Measurements from ENCODE around the gene SKIL. TPM values are rescaled to one million over a fixed set of nuclear protein-coding genes. Genes with fewer than 3 reads are reported as not detected.

SKIL gene
- total RNA-seq, 1 experiment from 2014 or later = 15.1 TPM

DNA sequence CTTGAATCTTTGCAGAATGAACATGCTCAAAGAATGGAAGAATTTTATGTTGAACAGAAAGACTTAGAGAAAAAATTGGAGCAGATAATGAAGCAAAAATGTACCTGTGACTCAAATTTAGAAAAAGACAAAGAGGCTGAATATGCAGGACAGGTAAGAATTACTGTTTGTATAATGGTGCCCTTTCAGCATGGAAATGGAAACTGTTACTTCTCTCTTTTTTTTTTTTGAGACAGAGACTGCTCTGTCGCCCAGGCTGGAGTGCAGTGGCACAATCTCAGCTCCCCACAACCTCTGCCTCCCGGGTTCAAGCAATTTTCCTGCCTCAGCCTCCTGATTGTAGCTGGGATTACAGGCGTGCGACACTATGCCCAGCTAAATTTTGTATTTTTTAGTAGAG is 33.6 kb downstream of the SKIL start:
- H3K4me1 ChIP-seq (ENCODE audit: control insufficient read depth in 1 of 2, insufficient read depth in 2 of 2, low read length in 2 of 2) = no peaks in the 10 kb centered on the region
- no peaks in the 10 kb centered on the region for H3K9me3 ChIP-seq (ENCODE audit: control insufficient read depth in 1 of 2, insufficient read depth in 1 of 2, low read depth in 1 of 2, low read length in 2 of 2)
- H3K27ac ChIP-seq (ENCODE audit: low read depth, low read length) = no peak overlapping the region
- intact Hi-C loops (cut with micrococcal nuclease) = no loop called here
- ChIA-PET RAD21 (ENCODE audit: low non-redundant PET in 1 of 2, low total read pairs in 2 of 2, uncharacterized antibody in 2 of 2, unreplicated experiment in 2 of 2) (no interaction called here), POLR2A (no interaction called here), CTCF (interaction anchor here (1.0 kb wide), 1 partner anchor 20 kb away, joined by 3 read pairs; no protein-coding TSS in a partner anchor)
- no peaks in the 10 kb centered on the region for H3K9me2 ChIP-seq (ENCODE audit: insufficient read depth)
- no peaks in the 10 kb centered on the region for H3K79me2 ChIP-seq (ENCODE audit: insufficient read depth, low read length)
- ATAC-seq (no peak), DNase-seq (ENCODE audit: low read depth, low spot score) (no peak)
- TF ChIP-seq TCF7L2 (IDR thresholded peaks at IDR 0.05; ENCODE audit: borderline replicate concordance, extremely low read depth, insufficient read depth, insufficient read length) (no peak), SIN3A (IDR thresholded peaks at IDR 0.05; ENCODE audit: low read depth) (no peak), YY1 (IDR thresholded peaks at IDR 0.05; ENCODE audit: extremely low read depth, insufficient replicate concordance, low read depth, low read length) (no peak), CEBPB (IDR thresholded peaks at IDR 0.05; ENCODE audit: low read depth) (no peak), SP1 (IDR thresholded peaks at IDR 0.05; ENCODE audit: low read depth) (no peak), EZH2phosphoT487 (IDR thresholded peaks at IDR 0.05; ENCODE audit: borderline replicate concordance) (no peak), ELF1 (IDR thresholded peaks at IDR 0.05; ENCODE audit: borderline replicate concordance, low read depth) (no peak), EZH2 (IDR thresholded peaks at IDR 0.05) (no peak), ZNF274 (IDR thresholded peaks at IDR 0.05; ENCODE audit: low read depth, low read length) (no peak), RAD21 (IDR thresholded peaks at IDR 0.05; ENCODE audit: low read depth) (no peak)
- H3K9ac ChIP-seq (ENCODE audit: low read length) = no peak overlapping the region
- no peaks in the 10 kb centered on the region for H3K27me3 ChIP-seq (ENCODE audit: insufficient read depth, low read length)
- H3K36me3 ChIP-seq (ENCODE audit: control insufficient read depth in 1 of 2, insufficient read depth in 2 of 2, low read length in 2 of 2) = no peaks in the 10 kb centered on the region
- no TSS peak for BruUV-seq (replicated peaks)
- H4K20me1 ChIP-seq (ENCODE audit: insufficient read depth) = no peaks in the 10 kb centered on the region
- H3K4me2 ChIP-seq (ENCODE audit: low read length) = no peak overlapping the region
- H2AFZ ChIP-seq (ENCODE audit: low read depth, low read length, poor library complexity, severe bottlenecking) = no peak overlapping the region
- H3K4me3 ChIP-seq (replicated peaks in 1 of 2; ENCODE audit: low read depth in 1 of 2, low read length in 2 of 2) = no peak overlapping the region

DNA sequence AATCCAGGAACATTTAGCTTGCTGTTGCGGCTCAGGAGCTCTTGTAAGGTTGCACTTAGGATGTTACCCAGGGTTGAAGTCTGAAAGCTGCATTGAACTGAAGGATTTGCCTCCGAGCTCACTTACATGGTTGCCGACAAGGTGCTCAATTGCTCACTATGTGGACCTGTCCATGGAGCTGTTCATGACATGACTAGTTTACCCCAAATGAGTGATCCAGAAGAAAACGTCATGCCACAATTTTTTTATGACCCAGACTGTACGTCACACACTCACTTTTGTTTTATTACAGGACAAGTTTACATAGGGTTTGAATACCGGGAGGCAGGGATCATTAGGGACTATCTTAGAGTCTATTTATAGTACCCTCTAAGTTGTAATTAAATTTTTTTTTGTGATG is 40.2 kb downstream of the SKIL start:
- Histone ChIP-seq H3K9me3 (ENCODE audit: control insufficient read depth in 1 of 2, insufficient read depth in 1 of 2, low read depth in 1 of 2, low read length in 2 of 2) (no peaks in the 10 kb centered on the region), H3K9me2 (ENCODE audit: insufficient read depth) (no peaks in the 10 kb centered on the region), H2AFZ (ENCODE audit: low read depth, low read length, poor library complexity, severe bottlenecking) (no peak overlapping the region), H4K20me1 (ENCODE audit: insufficient read depth) (no peaks in the 10 kb centered on the region), H3K36me3 (ENCODE audit: control insufficient read depth in 1 of 2, insufficient read depth in 2 of 2, low read length in 2 of 2) (no peaks in the 10 kb centered on the region), H3K4me1 (ENCODE audit: control insufficient read depth in 1 of 2, insufficient read depth in 2 of 2, low read length in 2 of 2) (no peaks in the 10 kb centered on the region), H3K27me3 (ENCODE audit: insufficient read depth, low read length) (no peaks in the 10 kb centered on the region), H3K27ac (ENCODE audit: low read depth, low read length) (no peak overlapping the region), H3K4me2 (ENCODE audit: low read length) (no peak overlapping the region), H3K79me2 (ENCODE audit: insufficient read depth, low read length) (no peaks in the 10 kb centered on the region), H3K4me3 (replicated peaks in 1 of 2; ENCODE audit: low read depth in 1 of 2, low read length in 2 of 2) (no peak overlapping the region), H3K9ac (ENCODE audit: low read length) (no peak overlapping the region)
- CTCF ChIA-PET = no interaction called here
- intact Hi-C loops (cut with micrococcal nuclease) = no loop called here
- RAD21 ChIA-PET (ENCODE audit: low non-redundant PET in 1 of 2, low total read pairs in 2 of 2, uncharacterized antibody in 2 of 2, unreplicated experiment in 2 of 2) = no interaction called here
- no peak for ATAC-seq
- DNase-seq (ENCODE audit: low read depth, low spot score) = no peak
- POLR2A ChIA-PET = no interaction called here
- BruUV-seq (replicated peaks) = no TSS peak
- TF ChIP-seq ZFX (IDR thresholded peaks at IDR 0.05) (no peak), REST (IDR thresholded peaks at IDR 0.05; ENCODE audit: low read depth) (no peak), POLR2A (IDR thresholded peaks at IDR 0.05; ENCODE audit: borderline replicate concordance, extremely low read depth, insufficient read depth, insufficient read length) (no peak), CTCF (IDR thresholded peaks at IDR 0.05 in 2 of 3, conservative IDR thresholded peaks at IDR 0.05 in 1 of 3; ENCODE audit: borderline replicate concordance in 1 of 3, insufficient read depth in 1 of 3, low read depth in 2 of 3, low read length in 2 of 3) (no peak), TCF7L2 (IDR thresholded peaks at IDR 0.05; ENCODE audit: borderline replicate concordance, extremely low read depth, insufficient read depth, insufficient read length) (no peak), ELF1 (IDR thresholded peaks at IDR 0.05; ENCODE audit: borderline replicate concordance, low read depth) (no peak), EZH2 (IDR thresholded peaks at IDR 0.05) (no peak), JUND (IDR thresholded peaks at IDR 0.05) (no peak), FOSL1 (IDR thresholded peaks at IDR 0.05; ENCODE audit: low read depth) (no peak), SP1 (IDR thresholded peaks at IDR 0.05; ENCODE audit: low read depth) (no peak), ZNF274 (IDR thresholded peaks at IDR 0.05; ENCODE audit: low read depth, low read length) (no peak), CEBPB (IDR thresholded peaks at IDR 0.05; ENCODE audit: low read depth) (no peak), RAD21 (IDR thresholded peaks at IDR 0.05; ENCODE audit: low read depth) (no peak)
